Measurements from ENCODE around the gene LPAR3.

DNA sequence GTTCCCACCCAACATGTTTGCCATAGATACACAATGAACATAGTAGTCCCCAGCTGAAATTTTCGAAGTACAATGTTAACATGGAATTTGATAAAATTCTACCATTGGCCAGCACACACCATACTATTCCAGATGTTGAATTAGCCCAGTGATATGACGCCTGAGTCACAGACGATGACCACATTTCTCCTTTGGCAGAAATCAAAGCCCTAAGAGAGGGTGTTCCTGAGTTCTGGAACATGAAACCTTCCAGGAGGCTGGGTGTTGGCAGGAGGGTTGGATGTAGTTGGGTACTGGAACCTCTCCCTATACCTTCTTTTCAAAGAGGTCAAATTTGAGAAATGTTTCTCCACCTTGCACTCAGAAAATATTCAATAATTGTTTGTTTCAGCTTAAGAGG is 37.8 kb downstream of the LPAR3 start:
- no peak for TF ChIP-seq POLR2A (IDR thresholded peaks at IDR 0.05)
- TF ChIP-seq, protein P1, sequence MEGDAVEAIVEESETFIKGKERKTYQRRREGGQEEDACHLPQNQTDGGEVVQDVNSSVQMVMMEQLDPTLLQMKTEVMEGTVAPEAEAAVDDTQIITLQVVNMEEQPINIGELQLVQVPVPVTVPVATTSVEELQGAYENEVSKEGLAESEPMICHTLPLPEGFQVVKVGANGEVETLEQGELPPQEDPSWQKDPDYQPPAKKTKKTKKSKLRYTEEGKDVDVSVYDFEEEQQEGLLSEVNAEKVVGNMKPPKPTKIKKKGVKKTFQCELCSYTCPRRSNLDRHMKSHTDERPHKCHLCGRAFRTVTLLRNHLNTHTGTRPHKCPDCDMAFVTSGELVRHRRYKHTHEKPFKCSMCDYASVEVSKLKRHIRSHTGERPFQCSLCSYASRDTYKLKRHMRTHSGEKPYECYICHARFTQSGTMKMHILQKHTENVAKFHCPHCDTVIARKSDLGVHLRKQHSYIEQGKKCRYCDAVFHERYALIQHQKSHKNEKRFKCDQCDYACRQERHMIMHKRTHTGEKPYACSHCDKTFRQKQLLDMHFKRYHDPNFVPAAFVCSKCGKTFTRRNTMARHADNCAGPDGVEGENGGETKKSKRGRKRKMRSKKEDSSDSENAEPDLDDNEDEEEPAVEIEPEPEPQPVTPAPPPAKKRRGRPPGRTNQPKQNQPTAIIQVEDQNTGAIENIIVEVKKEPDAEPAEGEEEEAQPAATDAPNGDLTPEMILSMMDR (IDR thresholded peaks at IDR 0.05), result no peak
